Neural progenitor cell (in vitro differentiated cells): ENCODE measurements around the gene B3GAT2. TPM values are rescaled to one million over a fixed set of nuclear protein-coding genes. Genes with fewer than 3 reads are reported as not detected.

Source experiments
- DNase-seq: peaks from one replicate; pipeline ENCODE4 v3.0.0-alpha.2; 2016; ENCODE audit warnings: low spot score
- H2AFZ ChIP-seq: fragments of 200-600 bp; sonication (generic); replicated peaks from 2 replicates; pipeline ENCODE4 v1.6.1; 2016; ENCODE audit warnings: antibody characterized with exemption
- H3F3A ChIP-seq: fragments of 200-600 bp; sonication (generic); 2 replicates; pipeline ENCODE4 v1.6.1; 2016; ENCODE audit warnings: antibody characterized with exemption, low read depth
- H3K27ac ChIP-seq: fragments of 200-600 bp; sonication (generic); 2 replicates; pipeline ENCODE4 v1.5.1; 2016; ENCODE audit warnings: mild to moderate bottlenecking
- H3K27me3 ChIP-seq: fragments of 200-600 bp; sonication (generic); 2 replicates; pipeline ENCODE4 v1.6.1; 2016; ENCODE audit warnings: mild to moderate bottlenecking, moderate library complexity
- H3K36me3 ChIP-seq: fragments of 200-600 bp; sonication (generic); 2 replicates; pipeline ENCODE4 v1.5.1; 2016
- H3K4me1 ChIP-seq: fragments of 200-600 bp; sonication (generic); 2 replicates; pipeline ENCODE4 v1.6.1; 2016; ENCODE audit warnings: mixed run types
- H3K4me2 ChIP-seq: fragments of 200-600 bp; sonication (generic); 2 replicates; pipeline ENCODE4 v1.6.1; 2016
- H3K4me3 ChIP-seq: fragments of 200-600 bp; sonication (generic); 2 replicates; pipeline ENCODE4 v1.5.1; 2016
- H3K79me2 ChIP-seq: fragments of 200-600 bp; sonication (generic); 2 replicates; pipeline ENCODE4 v1.6.1; 2016; ENCODE audit warnings: low read depth
- H3K9ac ChIP-seq: fragments of 200-600 bp; sonication (generic); 2 replicates; pipeline ENCODE4 v1.6.1; 2016
- H3K9me3 ChIP-seq: fragments of 200-600 bp; sonication (generic); 2 replicates; pipeline ENCODE4 v1.5.1; 2016; ENCODE audit warnings: low read depth
- H4K20me1 ChIP-seq: fragments of 200-600 bp; sonication (generic); 2 replicates; pipeline ENCODE4 v1.6.1; 2016; ENCODE audit warnings: low read depth
- H3K27ac Mint-ChIP-seq: 3 replicates; pipeline ENCODE4 v1.8.0; 2021; ENCODE audit warnings: mixed read lengths
- H3K27me3 Mint-ChIP-seq: 2 replicates; pipeline ENCODE4 v1.8.0; 2022; ENCODE audit warnings: low read depth, mild to moderate bottlenecking, inconsistent platforms, moderate library complexity, mixed read lengths; ENCODE audit not compliant: insufficient read depth
- H3K36me3 Mint-ChIP-seq: 3 replicates; pipeline ENCODE4 v1.8.0; 2021; ENCODE audit warnings: mixed read lengths
- H3K4me1 Mint-ChIP-seq: 3 replicates; pipeline ENCODE4 v1.8.0; 2021; ENCODE audit warnings: mixed read lengths
- H3K4me3 Mint-ChIP-seq: 3 replicates; pipeline ENCODE4 v1.8.0; 2021; ENCODE audit warnings: mild to moderate bottlenecking, moderate library complexity, mixed read lengths
- H3K9me3 Mint-ChIP-seq: 3 replicates; pipeline ENCODE4 v1.8.0; 2020; ENCODE audit warnings: mixed read lengths
- CTCF ChIP-seq: fragments of 200-600 bp; sonication (generic); IDR thresholded peaks from 2 replicates; pipeline ENCODE4 v1.5.1; 2017; ENCODE audit warnings: antibody characterized with exemption, mild to moderate bottlenecking
- EZH2 ChIP-seq: fragments of 200-600 bp; sonication (generic); IDR thresholded peaks from 2 replicates; pipeline ENCODE4 v1.6.1; 2017; ENCODE audit warnings: antibody characterized with exemption, mild to moderate bottlenecking, moderate library complexity
- EZH2phosphoT487 ChIP-seq: fragments of 200-600 bp; sonication (generic); IDR thresholded peaks from 2 replicates; pipeline ENCODE4 v1.6.1; 2017; ENCODE audit warnings: antibody characterized with exemption
- total RNA-seq: library from RNA; depleted of rRNA; stranded (reverse); fragments of >200 nt; gene quantifications from 2 replicates; pipeline ENCODE4 v1.2.3, GENCODE V29; 2015; ENCODE audit warnings: low replicate concordance

Gene B3GAT2
- total RNA-seq, 1 donor from 2014 or later, result 0.71 TPM

GRCh38 chr6:70842541-70842940, 114.3 kb downstream of the B3GAT2 start:
- no peak for DNase-seq
- H3K4me3 ChIP-seq, result no peak overlapping the region
- no peak overlapping the region for H3K27ac ChIP-seq
- Mint-ChIP-seq H3K4me3 (no peak overlapping the region), H3K9me3 (no peaks in the 10 kb centered on the region), H3K36me3 (no peaks in the 10 kb centered on the region), H3K27ac (no peak overlapping the region), H3K4me1 (peaks cover 14% of the 10 kb centered on the region), H3K27me3 (peaks cover 4% of the 10 kb centered on the region)
- H4K20me1 ChIP-seq, result no peaks in the 10 kb centered on the region
- H3F3A ChIP-seq, result no peaks in the 10 kb centered on the region
- H3K27me3 ChIP-seq, result no peaks in the 10 kb centered on the region
- H3K9ac ChIP-seq, result no peak overlapping the region
- H3K9me3 ChIP-seq, result no peaks in the 10 kb centered on the region
- TF ChIP-seq EZH2phosphoT487 (no peak), EZH2 (no peak), CTCF (no peak)
- no peak overlapping the region for H2AFZ ChIP-seq
- H3K36me3 ChIP-seq, result no peaks in the 10 kb centered on the region
- H3K4me2 ChIP-seq, result no peak overlapping the region
- H3K79me2 ChIP-seq, result no peaks in the 10 kb centered on the region
- H3K4me1 ChIP-seq, result peaks cover 4% of the 10 kb centered on the region

- Histone ChIP-seq H3K4me1 (no peaks in the 10 kb centered on the region), H3F3A (no peaks in the 10 kb centered on the region), H4K20me1 (no peaks in the 10 kb centered on the region), H3K4me2 (no peak overlapping the region), H3K4me3 (no peak overlapping the region), H2AFZ (no peak overlapping the region), H3K36me3 (no peaks in the 10 kb centered on the region), H3K27me3 (no peaks in the 10 kb centered on the region), H3K9ac (no peak overlapping the region), H3K9me3 (no peaks in the 10 kb centered on the region), H3K79me2 (no peaks in the 10 kb centered on the region), H3K27ac (no peak overlapping the region)
- H3K9me3 Mint-ChIP-seq, result no peaks in the 10 kb centered on the region
- no peak overlapping the region for H3K27ac Mint-ChIP-seq
- peaks cover 1% of the 10 kb centered on the region for H3K36me3 Mint-ChIP-seq
- no peak overlapping the region for H3K4me3 Mint-ChIP-seq
- peaks cover 9% of the 10 kb centered on the region for H3K4me1 Mint-ChIP-seq
- TF ChIP-seq CTCF (no peak), EZH2phosphoT487 (no peak), EZH2 (no peak)
- H3K27me3 Mint-ChIP-seq, result peaks cover 4% of the 10 kb centered on the region
- no peak for DNase-seq
These were observed 115.7 kb downstream of the B3GAT2 start for GRCh38 chr6:70841112-70841511.

- no peaks in the 10 kb centered on the region for H3K27me3 ChIP-seq
- peaks cover 4% of the 10 kb centered on the region for H3K4me1 Mint-ChIP-seq
- H3K9me3 Mint-ChIP-seq, result no peaks in the 10 kb centered on the region
- peaks cover 4% of the 10 kb centered on the region for H3K27me3 Mint-ChIP-seq
- H3K4me2 ChIP-seq, result no peak overlapping the region
- H3K4me1 ChIP-seq, result no peaks in the 10 kb centered on the region
- H4K20me1 ChIP-seq, result no peaks in the 10 kb centered on the region
- H3F3A ChIP-seq, result no peaks in the 10 kb centered on the region
- TF ChIP-seq CTCF, result no peak
- no peak for TF ChIP-seq EZH2phosphoT487
- TF ChIP-seq EZH2, result no peak
- no peak overlapping the region for H3K27ac ChIP-seq
- H3K79me2 ChIP-seq, result no peaks in the 10 kb centered on the region
- H3K4me3 Mint-ChIP-seq, result no peak overlapping the region
- peaks cover 3% of the 10 kb centered on the region for H3K36me3 Mint-ChIP-seq
- DNase-seq, result no peak
- no peak overlapping the region for H3K4me3 ChIP-seq
- no peak overlapping the region for H2AFZ ChIP-seq
- no peak overlapping the region for H3K9ac ChIP-seq
- H3K36me3 ChIP-seq, result no peaks in the 10 kb centered on the region
- H3K9me3 ChIP-seq, result no peaks in the 10 kb centered on the region
- no peak overlapping the region for H3K27ac Mint-ChIP-seq
These were observed 117.3 kb downstream of the B3GAT2 start for GRCh38 chr6:70839286-70840266.
